Duodenal mucosa (tissue), 2 donors: ENCODE results near the gene SLC26A2.

ENCODE experiments used
- H3K27ac ChIP-seq: one replicate; pipeline ENCODE4 v1.7.0; 2013; ENCODE audit warnings: low read depth, low read length
- H3K27me3 ChIP-seq, 2 donors: one replicate each; pipeline ENCODE4 v1.7.0; 2013; ENCODE audit warnings: low read length in 2 of 2, control low read depth in 1 of 2; ENCODE audit not compliant: insufficient read depth in 2 of 2, control insufficient read depth in 1 of 2
- H3K36me3 ChIP-seq, 2 donors: one replicate each; pipeline ENCODE4 v1.7.0; 2013; ENCODE audit warnings: low read length in 2 of 2, control low read depth in 1 of 2; ENCODE audit not compliant: insufficient read depth in 2 of 2, control insufficient read depth in 1 of 2
- H3K4me1 ChIP-seq, 2 donors: one replicate each; pipeline ENCODE4 v1.7.0; 2013; ENCODE audit warnings: low read length in 2 of 2, control low read depth in 1 of 2; ENCODE audit not compliant: insufficient read depth in 2 of 2, control insufficient read depth in 1 of 2
- H3K4me3 ChIP-seq, 2 donors: one replicate each; pipeline ENCODE4 v1.7.0; 2013; ENCODE audit warnings: low read length in 2 of 2, low read depth in 1 of 2
- H3K9ac ChIP-seq, 2 donors: one replicate each; pipeline ENCODE4 v1.7.0; 2013; ENCODE audit warnings: low read length in 2 of 2, low read depth in 1 of 2
- H3K9me3 ChIP-seq, 2 donors: one replicate each; pipeline ENCODE4 v1.7.0; 2013; ENCODE audit warnings: low read length in 2 of 2, control low read depth in 1 of 2; ENCODE audit not compliant: control insufficient read depth in 1 of 2

The SLC26A2 gene

GRCh38 chr5:149960272-149961185 lies at the start of gene SLC26A2:
TSS of gene SLC26A2 (plus strand) at chr5:149960758. CDS start at chr5:149977653, 16,895 bp downstream.
- H3K36me3 ChIP-seq = no peaks in the 10 kb centered on the region
- peak within 1 kb of the TSS; percentile 83 for H3K27ac ChIP-seq
- no peaks in the 10 kb centered on the region for H3K9me3 ChIP-seq
- H3K4me3 ChIP-seq = peak within 1 kb of the TSS; percentile 80 to 87
- H3K4me1 ChIP-seq = peaks cover 12 to 13% of the 10 kb centered on the region in 2 donors
- peak within 1 kb of the TSS; percentile 79 to 83 for H3K9ac ChIP-seq
- H3K27me3 ChIP-seq = no peaks in the 10 kb centered on the region

GRCh38 chr5:149911031-149911430 lies 49.5 kb upstream of the SLC26A2 start:
- Histone ChIP-seq H3K9ac (no peak overlapping the region), H3K27ac (no peak overlapping the region), H3K9me3 (no peaks in the 10 kb centered on the region), H3K4me1 (peaks cover 0 to 6% of the 10 kb centered on the region in 2 donors), H3K36me3 (no peaks in the 10 kb centered on the region), H3K27me3 (no peaks in the 10 kb centered on the region), H3K4me3 (no peak overlapping the region)

DNA sequence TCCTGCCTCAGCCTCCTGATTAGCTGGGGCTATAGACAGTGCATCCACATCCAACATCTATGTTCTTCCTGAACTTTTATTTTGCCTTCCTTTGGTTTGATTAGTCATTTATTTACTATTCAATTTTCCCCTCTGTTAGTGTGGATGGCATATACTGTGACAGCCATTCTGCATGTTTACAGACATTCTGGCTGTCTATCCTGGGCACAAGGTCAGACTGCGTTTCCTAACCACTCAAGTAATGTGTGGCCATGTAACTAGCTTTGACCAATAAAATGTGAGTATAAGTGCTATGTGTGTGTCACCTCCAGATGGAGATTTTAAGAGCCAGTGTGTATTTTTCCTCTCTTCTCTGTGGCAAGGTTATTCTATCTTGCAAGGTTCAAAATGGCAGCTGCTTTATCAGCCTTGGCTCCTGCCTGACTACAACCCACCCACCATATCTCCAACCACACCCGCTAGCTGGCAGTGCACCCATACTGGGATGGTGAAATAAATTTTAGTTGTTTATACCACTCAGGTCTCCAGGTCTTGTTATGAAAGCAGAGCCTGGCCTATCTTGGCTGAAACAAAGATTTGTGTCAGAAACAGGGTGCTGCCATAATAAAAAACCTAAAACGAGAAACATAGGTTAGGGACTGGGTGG lies 48.2 kb upstream of the SLC26A2 start:
- Histone ChIP-seq H3K4me1 (peaks cover 0 to 6% of the 10 kb centered on the region in 2 donors), H3K4me3 (no peak overlapping the region), H3K27ac (no peak overlapping the region), H3K9ac (no peak overlapping the region), H3K9me3 (no peaks in the 10 kb centered on the region), H3K27me3 (no peaks in the 10 kb centered on the region), H3K36me3 (no peaks in the 10 kb centered on the region)

GRCh38 chr5:149913436-149914419 lies 46.8 kb upstream of the SLC26A2 start:
- Histone ChIP-seq H3K4me3 (no peak overlapping the region), H3K9me3 (no peaks in the 10 kb centered on the region), H3K4me1 (peaks cover 0 to 6% of the 10 kb centered on the region in 2 donors), H3K27me3 (no peaks in the 10 kb centered on the region), H3K9ac (no peak overlapping the region), H3K36me3 (no peaks in the 10 kb centered on the region), H3K27ac (no peak overlapping the region)

GRCh38 chr5:149915392-149916260 lies 44.9 kb upstream of the SLC26A2 start:
- Histone ChIP-seq H3K9ac (no peak overlapping the region), H3K4me1 (peaks cover 0 to 6% of the 10 kb centered on the region in 2 donors), H3K9me3 (no peaks in the 10 kb centered on the region), H3K4me3 (no peak overlapping the region), H3K36me3 (no peaks in the 10 kb centered on the region), H3K27ac (no peak overlapping the region), H3K27me3 (no peaks in the 10 kb centered on the region)

DNA sequence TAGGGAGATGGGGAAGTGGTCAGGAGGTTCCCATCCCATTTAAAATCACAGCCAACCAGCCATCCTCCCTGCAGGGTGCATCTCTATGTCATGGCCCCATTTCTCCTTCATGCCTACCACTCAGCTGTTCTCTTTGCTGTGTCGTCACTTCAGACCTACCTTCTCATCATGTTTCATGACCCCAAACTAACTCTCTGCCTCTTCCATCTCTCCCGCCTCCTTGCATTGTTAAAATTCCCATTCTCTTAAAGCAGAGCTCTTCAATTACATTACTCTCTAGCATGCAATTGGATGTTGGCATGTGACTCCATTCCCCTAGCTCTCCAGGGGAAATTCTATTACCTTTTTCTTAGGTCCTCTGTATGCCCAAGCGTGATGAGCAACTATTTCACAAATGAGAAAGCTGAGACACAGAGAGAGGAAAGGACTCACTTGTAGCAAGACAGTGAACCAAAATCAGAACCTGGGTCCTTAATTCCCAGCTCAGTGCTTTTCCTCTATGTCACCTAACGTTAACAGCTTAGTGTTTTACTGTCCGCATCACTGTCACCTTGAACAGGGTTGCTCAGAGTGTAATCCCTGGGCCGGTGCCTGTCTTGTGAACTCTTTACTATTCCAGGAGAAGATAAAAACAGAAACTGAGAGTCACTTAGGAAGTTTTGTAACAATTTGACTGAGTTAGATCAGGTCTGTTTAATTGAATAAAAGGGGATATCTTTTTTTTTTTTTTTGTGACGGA lies 44.1 kb upstream of the SLC26A2 start:
- no peaks in the 10 kb centered on the region for H3K9me3 ChIP-seq
- no peaks in the 10 kb centered on the region for H3K27me3 ChIP-seq
- H3K9ac ChIP-seq = no peak overlapping the region
- no peaks in the 10 kb centered on the region for H3K36me3 ChIP-seq
- H3K4me3 ChIP-seq = no peak overlapping the region
- H3K27ac ChIP-seq = no peak overlapping the region
- peaks cover 0 to 6% of the 10 kb centered on the region in 2 donors for H3K4me1 ChIP-seq

- Histone ChIP-seq H3K9me3 (no peaks in the 10 kb centered on the region), H3K36me3 (no peaks in the 10 kb centered on the region), H3K4me3 (no peak overlapping the region), H3K9ac (no peak overlapping the region), H3K27ac (no peak overlapping the region), H3K4me1 (peaks cover 0 to 4% of the 10 kb centered on the region in 2 donors), H3K27me3 (no peaks in the 10 kb centered on the region)
These were observed 43.4 kb upstream of the SLC26A2 start for GRCh38 chr5:149917073-149917676.

DNA sequence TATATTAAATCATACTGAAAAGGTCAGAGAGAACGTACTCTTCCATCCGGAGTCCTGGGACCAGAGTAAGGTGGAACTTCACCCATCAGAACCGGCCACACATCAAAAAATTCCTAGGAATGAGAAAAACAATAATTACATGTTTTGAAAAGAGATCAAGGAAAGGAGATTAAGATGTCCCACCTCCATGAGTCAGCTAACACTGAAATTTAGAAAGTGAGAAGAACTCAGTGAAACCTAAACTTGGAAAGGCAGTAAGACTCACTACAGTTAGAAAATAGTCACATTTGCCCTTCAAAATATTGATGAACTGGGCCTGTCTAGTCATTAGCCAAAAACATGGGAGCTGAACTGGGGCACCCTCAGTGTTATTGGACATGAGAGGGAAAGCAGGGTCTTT lies 39.0 kb upstream of the SLC26A2 start:
- H3K4me1 ChIP-seq = no peaks in the 10 kb centered on the region
- H3K9me3 ChIP-seq = no peaks in the 10 kb centered on the region
- no peaks in the 10 kb centered on the region for H3K27me3 ChIP-seq
- H3K9ac ChIP-seq = no peak overlapping the region
- no peak overlapping the region for H3K4me3 ChIP-seq
- no peak overlapping the region for H3K27ac ChIP-seq
- no peaks in the 10 kb centered on the region for H3K36me3 ChIP-seq
